Stromal cell of bone marrow (primary cell): ENCODE results near the gene PAPOLB.

ENCODE experiments used
- DNase-seq: peaks from one replicate; pipeline ENCODE4 v3.0.0-alpha.2; 2012; ENCODE audit warnings: low read depth

PAPOLB gene

GRCh38 chr7:4823441-4824119 lies 38.2 kb downstream of the PAPOLB start:
- no peak for DNase-seq

GRCh38 chr7:4822677-4823076 lies 39.2 kb downstream of the PAPOLB start:
- DNase-seq: no peak

GRCh38 chr7:4820967-4821471 lies 40.8 kb downstream of the PAPOLB start:
- no peak for DNase-seq

GRCh38 chr7:4820405-4820966 lies 41.3 kb downstream of the PAPOLB start:
- no peak for DNase-seq

- no peak for DNase-seq
Observed at GRCh38 chr7:4819560-4820404, 42.0 kb downstream of the PAPOLB start.

- DNase-seq: no peak
Observed at GRCh38 chr7:4818000-4818794, 43.6 kb downstream of the PAPOLB start.

GRCh38 chr7:4817178-4817901 lies 44.5 kb downstream of the PAPOLB start:
- DNase-seq: no peak

GRCh38 chr7:4816419-4817080 lies 45.3 kb downstream of the PAPOLB start:
- DNase-seq: no peak

- no peak for DNase-seq
Observed at GRCh38 chr7:4815609-4816418, 46.0 kb downstream of the PAPOLB start.

- DNase-seq: no peak
Observed at GRCh38 chr7:4815121-4815520, 46.7 kb downstream of the PAPOLB start.

- DNase-seq: no peak
Observed at GRCh38 chr7:4814433-4814832, 47.4 kb downstream of the PAPOLB start.

- DNase-seq: no peak
Observed at GRCh38 chr7:4809666-4810065, 52.2 kb downstream of the PAPOLB start.

GRCh38 chr7:4809091-4809591 lies 52.7 kb downstream of the PAPOLB start:
- DNase-seq: no peak

- DNase-seq: no peak
Observed at GRCh38 chr7:4808565-4808964, 53.3 kb downstream of the PAPOLB start.

GRCh38 chr7:4808026-4808425 lies 53.8 kb downstream of the PAPOLB start:
- DNase-seq: no peak
